Erythroblast (primary cell): Measurements from ENCODE around the gene SDF4.

Source experiments
- GATA1 ChIP-seq: IDR thresholded peaks from 2 replicates; pipeline ENCODE4 v1.6.1; 2011; ENCODE audit warnings: low read depth, mild to moderate bottlenecking, control low read depth, low read length, moderate library complexity
- POLR2A ChIP-seq: IDR thresholded peaks from 2 replicates; pipeline ENCODE4 v1.6.1; 2011; ENCODE audit warnings: mild to moderate bottlenecking, low read length

DNA sequence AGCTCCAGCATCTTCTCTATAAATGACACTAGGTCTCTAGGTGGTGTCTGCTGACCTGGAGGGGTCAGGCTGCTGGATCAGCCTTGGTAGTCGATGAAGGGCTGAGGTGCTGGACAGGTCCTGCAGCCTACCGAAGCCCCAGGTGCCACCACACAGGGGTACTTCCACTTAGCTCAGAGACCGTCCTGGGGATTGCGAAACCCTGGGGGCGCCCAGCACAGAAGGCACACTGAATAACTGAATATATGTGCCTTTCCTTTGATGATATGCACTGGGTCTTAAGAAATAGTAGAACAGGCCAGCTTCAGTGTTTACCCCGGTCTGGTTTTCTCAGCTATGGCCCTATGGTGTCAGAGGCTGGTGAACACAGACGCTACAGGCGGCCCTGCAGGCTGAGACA lies 31.0 kb upstream of the SDF4 start:
- TF ChIP-seq POLR2A (no peak), GATA1 (no peak)
